Body of pancreas (tissue), 4 donors: ENCODE data around the gene COPG2. TPM values are rescaled to one million over a fixed set of nuclear protein-coding genes. Genes with fewer than 3 reads are reported as not detected.

Source experiments
- ATAC-seq: fragments of 150-250 bp; one replicate; pipeline ENCODE4 v1.9.1; 2016
- DNase-seq, 4 donors: peaks; one replicate each; pipeline ENCODE4 v3.0.0-alpha.2; 2019
- H3K27ac ChIP-seq, 4 donors: fragments of 200-600 bp; sonication (generic); 1 replicate in 3 of 4; 2 replicates in 1 of 4; pipeline versions ENCODE4 v1.5.1 to v1.6.1; 2016 to 2019; ENCODE audit warnings: mild to moderate bottlenecking in 1 of 4, mixed read lengths in 1 of 4, moderate library complexity in 1 of 4
- H3K27me3 ChIP-seq, 2 donors: fragments of 200-600 bp; sonication (generic); one replicate each; pipeline ENCODE4 v1.6.0; 2016; ENCODE audit warnings: mild to moderate bottlenecking in 1 of 2
- H3K36me3 ChIP-seq, 2 donors: fragments of 200-600 bp; sonication (generic); replicated peaks in 1 of 2; 2 replicates each; pipeline ENCODE4 v1.5.1; 2016; ENCODE audit warnings: low read depth in 2 of 2; ENCODE audit not compliant: insufficient read depth in 1 of 2
- H3K4me1 ChIP-seq: fragments of 200-600 bp; sonication (generic); one replicate; pipeline ENCODE4 v1.6.0; 2016
- H3K4me3 ChIP-seq, 2 donors: fragments of 200-600 bp; sonication (generic); 1 replicate in 1 of 2; 2 replicates in 1 of 2; pipeline ENCODE4 v1.5.1; 2016 to 2019
- H3K9me3 ChIP-seq, 3 donors: fragments of 200-600 bp; sonication (generic); 1 replicate in 2 of 3; 2 replicates in 1 of 3; pipeline ENCODE4 v1.5.1; 2016
- CTCF ChIP-seq, 7 experiments: fragments of 450-650 bp in 4 of 7; fragments of 200-600 bp in 3 of 7; sonication (generic) in 3 of 7; IDR thresholded peaks; one replicate each; pipeline ENCODE4 v1.5.1; 2016 to 2019; ENCODE audit warnings: antibody characterized with exemption in 7 of 7
- POLR2A ChIP-seq, 3 donors: fragments of 450-650 bp; IDR thresholded peaks; one replicate each; pipeline ENCODE4 v1.6.1; 2016; ENCODE audit warnings: antibody characterized with exemption in 3 of 3, mild to moderate bottlenecking in 2 of 3
- WGBS, 2 donors: methylation state at CpG; one replicate each; pipeline ENCODE4 v1.1.5; 2017; 5-methylcytosine and 5-hydroxymethylcytosine counted together
- intact Hi-C: fragments of 100-400 bp; cut with DNase I; formaldehyde crosslinking; loops from one replicate; pipeline ENCODE4 v1.15.1; 2023
- total RNA-seq, 2 donors: library from RNA; depleted of rRNA; stranded (reverse); fragments of >200 nt; gene quantifications; one replicate each; pipeline ENCODE4 v1.1.0, GENCODE V29; 2016

COPG2 gene
- total RNA-seq, 2 donors from 2014 or later, result 12.5 to 14.5 TPM

- intact Hi-C loops, result no loop called here
- H3K4me1 ChIP-seq, result no peaks in the 10 kb centered on the region
- no peaks in the 10 kb centered on the region for H3K27me3 ChIP-seq
- DNase-seq (no peak), ATAC-seq (no peak)
- 78 to 81% methylated on average over 9 of the region's 9 CpGs for WGBS, 2 donors
- TF ChIP-seq POLR2A (IDR thresholded peaks at IDR 0.05) (no peak), CTCF (IDR thresholded peaks at IDR 0.05) (no peak)
- no peaks in the 10 kb centered on the region for H3K9me3 ChIP-seq
- no peaks in the 10 kb centered on the region for H3K36me3 ChIP-seq
- H3K4me3 ChIP-seq, result no peak overlapping the region
- no peak overlapping the region for H3K27ac ChIP-seq
These were observed 192.0 kb downstream of the COPG2 start for GRCh38 chr7:130476297-130477150.

GRCh38 chr7:130475776-130476175 lies 192.8 kb downstream of the COPG2 start:
- intact Hi-C loops, result no loop called here
- Histone ChIP-seq H3K9me3 (no peaks in the 10 kb centered on the region), H3K27me3 (no peaks in the 10 kb centered on the region), H3K27ac (no peak overlapping the region), H3K4me1 (no peaks in the 10 kb centered on the region), H3K36me3 (no peaks in the 10 kb centered on the region), H3K4me3 (no peak overlapping the region)
- WGBS, 2 donors, result 68 to 78% methylated on average over 7 of the region's 7 CpGs
- DNase-seq (no peak), ATAC-seq (no peak)
- TF ChIP-seq POLR2A (IDR thresholded peaks at IDR 0.05) (no peak), CTCF (IDR thresholded peaks at IDR 0.05) (no peak)

DNA sequence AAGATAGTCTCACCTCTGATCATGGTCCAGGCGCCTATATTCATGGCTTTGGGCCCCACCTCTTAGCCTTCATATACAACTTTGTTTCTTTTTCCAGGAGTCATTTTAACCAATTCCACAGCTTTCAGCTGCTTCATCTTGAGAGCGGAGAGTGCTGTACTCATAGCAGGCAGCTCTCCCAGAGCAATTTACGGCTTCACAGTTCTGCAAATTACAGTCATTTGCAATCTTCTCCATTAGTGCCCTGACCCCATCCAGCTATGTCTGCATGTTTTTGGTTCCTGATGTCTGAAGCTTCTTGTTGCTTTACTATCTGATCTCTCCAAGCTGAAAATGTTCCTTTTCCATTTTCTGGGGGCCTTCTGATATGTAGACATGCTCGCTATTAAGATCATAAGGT lies 194.7 kb downstream of the COPG2 start:
- TF ChIP-seq CTCF (IDR thresholded peaks at IDR 0.05) (no peak), POLR2A (IDR thresholded peaks at IDR 0.05) (no peak)
- Histone ChIP-seq H3K9me3 (no peaks in the 10 kb centered on the region), H3K4me1 (no peaks in the 10 kb centered on the region), H3K36me3 (no peaks in the 10 kb centered on the region), H3K27ac (no peak overlapping the region), H3K4me3 (no peak overlapping the region), H3K27me3 (no peaks in the 10 kb centered on the region)
- ATAC-seq (no peak), DNase-seq (no peak)
- intact Hi-C loops, result no loop called here
- 77 to 91% methylated on average over 4 of the region's 4 CpGs for WGBS, 2 donors

DNA sequence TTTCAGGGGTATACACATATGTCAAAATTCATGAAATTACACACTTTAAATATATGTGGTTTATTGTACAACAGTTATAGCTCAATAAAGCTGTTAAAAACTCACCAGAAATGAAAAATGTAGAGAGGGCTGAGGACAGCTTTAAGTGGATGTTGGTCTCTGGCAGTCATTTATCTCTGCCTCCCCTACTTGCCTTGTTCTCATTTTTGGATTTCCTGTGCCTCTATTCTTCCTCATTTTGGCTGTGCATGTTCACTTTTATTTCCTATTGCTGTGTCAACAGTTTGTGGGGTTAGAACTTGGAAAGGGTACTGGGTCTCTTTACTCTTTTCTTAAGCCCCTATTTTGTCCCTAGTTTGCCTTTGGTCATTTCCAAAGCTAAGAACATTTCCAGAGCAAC lies 195.3 kb downstream of the COPG2 start:
- ATAC-seq (no peak), DNase-seq (no peak)
- H3K27ac ChIP-seq, result no peak overlapping the region
- intact Hi-C loops, result no loop called here
- H3K4me3 ChIP-seq, result no peak overlapping the region
- H3K27me3 ChIP-seq, result no peaks in the 10 kb centered on the region
- no peaks in the 10 kb centered on the region for H3K9me3 ChIP-seq
- no peaks in the 10 kb centered on the region for H3K36me3 ChIP-seq
- TF ChIP-seq CTCF (IDR thresholded peaks at IDR 0.05) (no peak), POLR2A (IDR thresholded peaks at IDR 0.05) (no peak)
- H3K4me1 ChIP-seq, result no peaks in the 10 kb centered on the region

DNA sequence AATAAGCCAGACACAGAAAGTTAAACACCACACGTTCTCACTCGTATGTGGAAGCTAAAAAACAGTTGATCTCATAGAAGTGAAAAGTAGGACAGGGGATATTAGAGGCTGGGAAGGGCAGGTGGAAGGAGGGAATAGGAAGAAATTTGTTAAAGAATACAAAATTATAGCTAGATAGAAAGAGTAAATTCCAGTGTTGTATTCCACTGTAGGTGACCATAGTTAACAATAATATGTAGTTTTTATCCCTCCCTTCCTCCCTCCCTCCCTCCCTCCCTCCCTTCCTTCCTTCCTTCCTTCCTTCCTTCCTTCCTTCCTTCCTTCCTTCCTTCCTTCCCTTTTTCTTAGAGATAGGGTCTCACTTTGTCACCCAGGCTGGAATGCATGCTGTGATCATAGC lies 196.6 kb downstream of the COPG2 start:
- intact Hi-C loops, result no loop called here
- 86 to 88% methylated on average over 2 of the region's 2 CpGs for WGBS, 2 donors
- Histone ChIP-seq H3K4me3 (no peak overlapping the region), H3K4me1 (no peaks in the 10 kb centered on the region), H3K36me3 (no peaks in the 10 kb centered on the region), H3K27ac (no peak overlapping the region), H3K9me3 (no peaks in the 10 kb centered on the region), H3K27me3 (no peaks in the 10 kb centered on the region)
- TF ChIP-seq POLR2A (IDR thresholded peaks at IDR 0.05) (no peak), CTCF (IDR thresholded peaks at IDR 0.05) (no peak)
- DNase-seq, result no peak
- no peak for ATAC-seq
